ENCODE results near the gene GRK5. TPM values are rescaled to one million over a fixed set of nuclear protein-coding genes. Genes with fewer than 3 reads are reported as not detected.
A peak's percentile ranks its signal among the peaks of the same experiment; 100 is the strongest.

Gene GRK5
- total RNA-seq, 1 experiment from 2014 or later, result 1.2 TPM

GRCh38 chr10:119222537-119222936 lies 15.2 kb downstream of the GRK5 start:
- H3K14ac ChIP-seq (ENCODE audit: insufficient read depth, low read length), result peak overlapping the region; percentile 17; the same call in 1 of the 2 replicates
- H3K18ac ChIP-seq (ENCODE audit: insufficient read length, low read depth, low read length), result no peak overlapping the region
- H3K56ac ChIP-seq (ENCODE audit: insufficient read length, low read depth, low read length), result no peak overlapping the region
- no peak overlapping the region for H3K23ac ChIP-seq (ENCODE audit: insufficient read length, low read depth, low read length)
- no peak overlapping the region for H4K91ac ChIP-seq (ENCODE audit: insufficient read length, low read depth, low read length)
- H3K9me3 ChIP-seq (ENCODE audit: control insufficient read depth, low read depth, low read length), result no peaks in the 10 kb centered on the region
- Mint-ChIP-seq H3K4me1 (peaks cover 24 to 26% of the 10 kb centered on the region in 2 experiments), H3K27me3 (ENCODE audit: low read depth) (no peaks in the 10 kb centered on the region), H3K27ac (peak overlapping the region in 1 of 3 experiments; percentile 36; a peak in 1 of 7 replicates), H3K36me3 (ENCODE audit: insufficient read depth in 1 of 3, low read depth in 3 of 3) (no peaks in the 10 kb centered on the region), H3K9me3 (no peaks in the 10 kb centered on the region; a peak in 1 of 5 replicates), H3K4me3 (no peak overlapping the region)
- H3K9ac ChIP-seq (ENCODE audit: extremely low read depth, insufficient read length, low read length), result no peak overlapping the region
- TF ChIP-seq, protein P1, sequence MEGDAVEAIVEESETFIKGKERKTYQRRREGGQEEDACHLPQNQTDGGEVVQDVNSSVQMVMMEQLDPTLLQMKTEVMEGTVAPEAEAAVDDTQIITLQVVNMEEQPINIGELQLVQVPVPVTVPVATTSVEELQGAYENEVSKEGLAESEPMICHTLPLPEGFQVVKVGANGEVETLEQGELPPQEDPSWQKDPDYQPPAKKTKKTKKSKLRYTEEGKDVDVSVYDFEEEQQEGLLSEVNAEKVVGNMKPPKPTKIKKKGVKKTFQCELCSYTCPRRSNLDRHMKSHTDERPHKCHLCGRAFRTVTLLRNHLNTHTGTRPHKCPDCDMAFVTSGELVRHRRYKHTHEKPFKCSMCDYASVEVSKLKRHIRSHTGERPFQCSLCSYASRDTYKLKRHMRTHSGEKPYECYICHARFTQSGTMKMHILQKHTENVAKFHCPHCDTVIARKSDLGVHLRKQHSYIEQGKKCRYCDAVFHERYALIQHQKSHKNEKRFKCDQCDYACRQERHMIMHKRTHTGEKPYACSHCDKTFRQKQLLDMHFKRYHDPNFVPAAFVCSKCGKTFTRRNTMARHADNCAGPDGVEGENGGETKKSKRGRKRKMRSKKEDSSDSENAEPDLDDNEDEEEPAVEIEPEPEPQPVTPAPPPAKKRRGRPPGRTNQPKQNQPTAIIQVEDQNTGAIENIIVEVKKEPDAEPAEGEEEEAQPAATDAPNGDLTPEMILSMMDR (conservative IDR thresholded peaks at IDR 0.05), result no peak
- H3K27ac ChIP-seq (ENCODE audit: insufficient read length, low read depth, low read length), result no peak overlapping the region
- H4K5ac ChIP-seq (ENCODE audit: insufficient read length, low read depth, low read length), result no peak overlapping the region
- no peak overlapping the region for H2BK15ac ChIP-seq (ENCODE audit: low read depth, low read length)
- no peak overlapping the region for H2AK5ac ChIP-seq (ENCODE audit: insufficient read length, low read length)
- WGBS (ENCODE audit: extremely low coverage, insufficient read length, low lambda C conversion rate), result no CpG with 5 or more reads among the region's 9 CpGs
- no peak for DNase-seq
- no peak overlapping the region for H2BK120ac ChIP-seq (ENCODE audit: low read depth, low read length, poor library complexity, severe bottlenecking)
- no peak overlapping the region for H2BK5ac ChIP-seq (ENCODE audit: insufficient read length, low read length)
- no peak overlapping the region for H3K4ac ChIP-seq (ENCODE audit: low read depth, low read length)
- H2BK12ac ChIP-seq (ENCODE audit: insufficient read length, low read depth, low read length), result no peak overlapping the region
- H3K79me1 ChIP-seq (ENCODE audit: insufficient read depth, low read depth, low read length, poor library complexity, severe bottlenecking), result no peaks in the 10 kb centered on the region
- H2BK20ac ChIP-seq (ENCODE audit: low read depth, low read length, poor library complexity, severe bottlenecking), result no peak overlapping the region
- H3T11ph ChIP-seq (ENCODE audit: low read length), result no peak overlapping the region
- H4K8ac ChIP-seq (replicated peaks; ENCODE audit: insufficient read length, low read depth, low read length), result no peak overlapping the region
- H3K27me3 ChIP-seq (ENCODE audit: insufficient read depth, low read length), result no peaks in the 10 kb centered on the region
- H3K4me2 ChIP-seq (ENCODE audit: insufficient read depth, insufficient read length, low read length), result no peak overlapping the region
- peaks cover 8% of the 10 kb centered on the region; the same call in 1 of the 2 replicates for H3K4me1 ChIP-seq (ENCODE audit: insufficient read depth, low read length)
- H3K23me2 ChIP-seq (ENCODE audit: insufficient read length, low read depth, low read length, poor library complexity, severe bottlenecking), result no peaks in the 10 kb centered on the region
- H3K79me2 ChIP-seq (ENCODE audit: insufficient read depth, low read length), result no peaks in the 10 kb centered on the region
- H2AFZ ChIP-seq (ENCODE audit: low read length), result no peak overlapping the region
- no peaks in the 10 kb centered on the region for H4K20me1 ChIP-seq (ENCODE audit: control insufficient read depth, insufficient read depth, insufficient read length)

All from H9 (cell line).